D721Med (cell line): ENCODE data around the gene SUFU.

ENCODE experiments used
- DNase-seq: peaks from one replicate; pipeline ENCODE4 v3.0.0; 2011; ENCODE audit warnings: low spot score; ENCODE audit not compliant: insufficient read length
- FAIRE-seq: peaks from 2 replicates; lab custom pipeline; 2011; peaks lifted over from hg19 to GRCh38; lab: Jason Lieb, UNC
- TF ChIP-seq, protein P1 (sequence below): IDR thresholded peaks from 2 replicates; pipeline ENCODE4 v1.5.1; 2012; ENCODE audit warnings: mild to moderate bottlenecking, control low read depth; ENCODE audit not compliant: insufficient read depth; ENCODE audit errors: missing control alignments

Gene SUFU

DNA sequence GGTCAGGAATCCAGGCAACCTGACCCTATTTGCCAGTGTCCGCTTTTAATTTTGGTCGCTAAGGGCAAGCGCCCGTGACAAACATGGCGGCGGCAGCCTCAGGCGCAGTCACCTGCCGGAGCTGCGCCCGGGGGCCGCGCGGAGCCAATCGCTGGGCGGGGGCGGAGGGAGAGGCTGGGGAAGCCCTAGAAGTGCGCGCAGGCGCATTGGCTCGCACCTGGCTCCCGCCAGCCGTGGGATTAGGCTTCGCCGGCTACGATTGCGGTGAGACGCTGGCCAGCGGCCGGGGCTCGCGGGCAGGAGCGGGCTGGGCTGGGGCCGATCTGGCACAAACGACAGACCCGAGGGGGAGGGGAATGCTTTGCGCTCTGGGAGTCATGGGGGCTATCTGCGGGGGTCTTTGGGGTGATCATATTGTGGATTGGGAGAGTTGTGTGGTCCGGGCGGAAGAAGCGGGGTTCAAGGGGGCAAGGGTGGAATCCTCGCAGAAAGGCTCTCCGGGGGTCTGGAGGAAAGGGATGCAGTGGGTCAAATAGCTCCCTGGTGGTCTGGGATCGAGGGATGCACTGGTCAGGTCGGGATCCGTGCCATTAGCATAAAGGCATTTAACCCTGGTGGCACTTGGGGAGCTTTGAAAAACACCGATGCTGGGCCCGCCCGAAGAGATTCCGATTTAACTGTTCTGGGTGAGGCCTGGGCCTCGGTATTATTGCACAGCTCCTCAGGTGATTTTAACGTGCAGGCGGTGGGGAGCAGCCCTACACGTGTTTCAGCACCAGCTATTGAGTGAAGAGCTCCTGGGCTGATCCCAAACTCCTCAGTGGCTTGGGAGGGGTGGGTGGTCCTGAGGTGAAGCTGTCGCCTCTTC lies 42.4 kb upstream of the SUFU start:
- FAIRE-seq (no peak), DNase-seq (peak; percentile 94)
- TF ChIP-seq, protein P1, sequence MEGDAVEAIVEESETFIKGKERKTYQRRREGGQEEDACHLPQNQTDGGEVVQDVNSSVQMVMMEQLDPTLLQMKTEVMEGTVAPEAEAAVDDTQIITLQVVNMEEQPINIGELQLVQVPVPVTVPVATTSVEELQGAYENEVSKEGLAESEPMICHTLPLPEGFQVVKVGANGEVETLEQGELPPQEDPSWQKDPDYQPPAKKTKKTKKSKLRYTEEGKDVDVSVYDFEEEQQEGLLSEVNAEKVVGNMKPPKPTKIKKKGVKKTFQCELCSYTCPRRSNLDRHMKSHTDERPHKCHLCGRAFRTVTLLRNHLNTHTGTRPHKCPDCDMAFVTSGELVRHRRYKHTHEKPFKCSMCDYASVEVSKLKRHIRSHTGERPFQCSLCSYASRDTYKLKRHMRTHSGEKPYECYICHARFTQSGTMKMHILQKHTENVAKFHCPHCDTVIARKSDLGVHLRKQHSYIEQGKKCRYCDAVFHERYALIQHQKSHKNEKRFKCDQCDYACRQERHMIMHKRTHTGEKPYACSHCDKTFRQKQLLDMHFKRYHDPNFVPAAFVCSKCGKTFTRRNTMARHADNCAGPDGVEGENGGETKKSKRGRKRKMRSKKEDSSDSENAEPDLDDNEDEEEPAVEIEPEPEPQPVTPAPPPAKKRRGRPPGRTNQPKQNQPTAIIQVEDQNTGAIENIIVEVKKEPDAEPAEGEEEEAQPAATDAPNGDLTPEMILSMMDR = no peak

- DNase-seq (no peak), FAIRE-seq (no peak)
- TF ChIP-seq, protein P1 = no peak
Measured at GRCh38 chr10:102462512-102463054, 41.2 kb upstream of the SUFU start.

DNA sequence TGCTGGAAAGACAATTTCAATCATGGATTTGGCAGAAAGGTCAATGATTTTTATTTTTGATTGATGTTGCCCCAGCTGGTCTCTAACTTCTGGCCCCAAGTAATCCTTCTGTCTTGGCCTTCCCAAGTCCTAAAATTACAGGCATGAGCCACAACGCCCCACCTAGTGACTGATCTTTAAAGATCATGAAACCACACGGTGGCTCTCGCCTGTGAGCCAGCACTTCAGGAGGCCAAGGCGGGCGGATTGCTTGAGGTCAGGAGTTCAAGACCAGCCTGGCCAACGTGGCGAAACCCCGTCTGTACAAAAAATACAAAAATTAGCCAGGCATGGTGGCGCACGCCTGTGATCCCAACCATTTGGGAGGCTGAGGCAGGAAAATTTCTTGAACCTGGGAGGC lies 39.8 kb upstream of the SUFU start:
- FAIRE-seq = no peak
- DNase-seq = no peak

GRCh38 chr10:102465466-102465865 lies 38.3 kb upstream of the SUFU start:
- DNase-seq (no peak), FAIRE-seq (no peak)

More for the DNA sequence above, 39.8 kb upstream of the SUFU start:
- TF ChIP-seq, protein P1 = no peak

GRCh38 chr10:102467318-102467717 lies 36.5 kb upstream of the SUFU start:
- TF ChIP-seq, protein P1 = no peak
- no peak for FAIRE-seq
- DNase-seq = no peak

More at GRCh38 chr10:102465466-102465865, 38.3 kb upstream of the SUFU start:
- TF ChIP-seq, protein P1 = no peak

DNA sequence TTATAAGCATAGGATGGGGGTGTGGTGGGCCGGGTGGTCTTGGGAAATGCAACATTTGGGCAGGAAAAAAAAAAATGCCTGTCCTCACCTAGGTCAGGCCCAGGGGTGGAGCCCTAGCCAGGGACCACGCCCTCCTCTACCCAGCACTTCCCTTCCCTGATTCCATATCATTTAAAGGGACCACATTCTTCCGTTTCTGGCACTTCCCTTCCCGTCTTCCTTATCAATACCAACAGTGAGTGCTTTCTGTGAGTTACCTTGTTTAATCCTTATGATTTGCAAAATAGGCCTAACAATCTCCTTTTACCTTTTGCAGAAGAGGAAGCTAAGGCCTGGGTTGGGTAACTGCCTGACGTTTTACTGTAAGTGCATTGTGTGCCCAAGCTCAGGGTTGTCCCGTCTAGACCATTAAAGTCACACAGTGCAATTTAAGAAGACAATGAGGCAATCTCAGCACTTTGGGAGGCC lies 35.8 kb upstream of the SUFU start:
- no peak for FAIRE-seq
- TF ChIP-seq, protein P1 = no peak

GRCh38 chr10:102468683-102469082 lies 35.1 kb upstream of the SUFU start:
- FAIRE-seq (no peak), DNase-seq (no peak)
- TF ChIP-seq, protein P1 = no peak

More for the DNA sequence above, 35.8 kb upstream of the SUFU start:
- DNase-seq = no peak
